ENCODE data around the gene SPSB1. TPM values are rescaled to one million over a fixed set of nuclear protein-coding genes. Genes with fewer than 3 reads are reported as not detected.

Gene SPSB1
- total and polyA plus RNA-seq, 2 experiments from 2014 or later: 2.4 to 6.8 TPM

GRCh38 chr1:9279172-9279840 is 13.4 kb upstream of the SPSB1 start:
- H3K4me3 Mint-ChIP-seq: no peak overlapping the region
- peaks cover 6% of the 10 kb centered on the region; the same call in 1 of the 2 replicates for H3K4me1 ChIP-seq (ENCODE audit: insufficient read depth)
- H3K4me2 ChIP-seq: no peak overlapping the region
- no peaks in the 10 kb centered on the region for H3F3A ChIP-seq (replicated peaks; ENCODE audit: low read depth)
- peaks cover 31% of the 10 kb centered on the region for H3K4me1 Mint-ChIP-seq
- ATAC-seq (peak; percentile 33), DNase-seq (ENCODE audit: low spot score) (no peak)
- no peaks in the 10 kb centered on the region for H3K27me3 ChIP-seq (ENCODE audit: insufficient read depth)
- no peaks in the 10 kb centered on the region for H3K79me2 ChIP-seq (replicated peaks; ENCODE audit: insufficient read depth)
- H4K20me1 ChIP-seq (replicated peaks; ENCODE audit: insufficient read depth): no peaks in the 10 kb centered on the region
- no peak overlapping the region for H3K27ac ChIP-seq (ENCODE audit: low read depth)
- no peaks in the 10 kb centered on the region for H3K9me2 ChIP-seq (ENCODE audit: insufficient read depth)
- no peak overlapping the region for H3K4me3 ChIP-seq
- H3K27ac Mint-ChIP-seq: no peak overlapping the region
- H3K36me3 ChIP-seq (ENCODE audit: insufficient read depth): no peaks in the 10 kb centered on the region
- no peaks in the 10 kb centered on the region for H3K36me3 Mint-ChIP-seq (ENCODE audit: low read depth)
- peak overlapping the region; percentile 83 for H2AFZ ChIP-seq
- TF ChIP-seq ZNF114 (CRISPR knock-in tag; IDR thresholded peaks at IDR 0.05): no peak
- TF ChIP-seq CTCF (conservative IDR thresholded peaks at IDR 0.05; ENCODE audit: low read depth in 2 of 2): no peak
- no peak for TF ChIP-seq EZH2 (IDR thresholded peaks at IDR 0.05; ENCODE audit: low read depth, unreplicated experiment)
- TF ChIP-seq STAT1 (IDR thresholded peaks at IDR 0.05; ENCODE audit: unreplicated experiment): no peak
- no peak for TF ChIP-seq NANOG (IDR thresholded peaks at IDR 0.05; ENCODE audit: borderline replicate concordance)
- TF ChIP-seq JUNB (IDR thresholded peaks at IDR 0.05; ENCODE audit: unreplicated experiment): no peak
- H3K27me3 Mint-ChIP-seq (ENCODE audit: insufficient read depth, low read depth, poor library complexity): peaks cover 6% of the 10 kb centered on the region
- H3K9me3 Mint-ChIP-seq: no peaks in the 10 kb centered on the region

- H3K9me3 Mint-ChIP-seq: peaks cover 6% of the 10 kb centered on the region; the same call in 1 of the 3 replicates
- H2AFZ ChIP-seq: peak overlapping the region; percentile 85
- peak; percentile 43 for DNase-seq (ENCODE audit: low spot score)
- H3K4me1 Mint-ChIP-seq: peaks cover 31% of the 10 kb centered on the region
- peaks cover 6% of the 10 kb centered on the region for H3K27me3 Mint-ChIP-seq (ENCODE audit: insufficient read depth, low read depth, poor library complexity)
- H3K27me3 ChIP-seq (ENCODE audit: insufficient read depth): no peaks in the 10 kb centered on the region
- H4K20me1 ChIP-seq (replicated peaks; ENCODE audit: insufficient read depth): no peaks in the 10 kb centered on the region
- peak overlapping the region; percentile 60; the same call in 1 of the 2 replicates for H3K4me2 ChIP-seq
- no peak overlapping the region for H3K27ac Mint-ChIP-seq
- ATAC-seq: peak; percentile 54
- H3F3A ChIP-seq (replicated peaks; ENCODE audit: low read depth): no peaks in the 10 kb centered on the region
- H3K36me3 ChIP-seq (ENCODE audit: insufficient read depth): no peaks in the 10 kb centered on the region
- no peaks in the 10 kb centered on the region for H3K9me2 ChIP-seq (ENCODE audit: insufficient read depth)
- TF ChIP-seq EZH2phosphoT487 (IDR thresholded peaks at IDR 0.05; ENCODE audit: unreplicated experiment) (no peak), JUNB (IDR thresholded peaks at IDR 0.05; ENCODE audit: unreplicated experiment) (no peak), ZNF114 (CRISPR knock-in tag; IDR thresholded peaks at IDR 0.05) (no peak), CREB1 (CRISPR knock-in tag; IDR thresholded peaks at IDR 0.05; ENCODE audit: low read depth) (no peak), ETS1 (IDR thresholded peaks at IDR 0.05) (no peak), NANOG (IDR thresholded peaks at IDR 0.05; ENCODE audit: borderline replicate concordance) (no peak), REST (IDR thresholded peaks at IDR 0.05; ENCODE audit: unreplicated experiment) (no peak), POLR2AphosphoS5 (IDR thresholded peaks at IDR 0.05; ENCODE audit: low read depth) (no peak), STAT1 (IDR thresholded peaks at IDR 0.05; ENCODE audit: unreplicated experiment) (no peak)
- peaks cover 6% of the 10 kb centered on the region; the same call in 1 of the 2 replicates for H3K4me1 ChIP-seq (ENCODE audit: insufficient read depth)
- H3K4me3 ChIP-seq: no peak overlapping the region
- H3K36me3 Mint-ChIP-seq (ENCODE audit: low read depth): no peaks in the 10 kb centered on the region
- H3K79me2 ChIP-seq (replicated peaks; ENCODE audit: insufficient read depth): no peaks in the 10 kb centered on the region
- H3K4me3 Mint-ChIP-seq: peak overlapping the region; percentile 46; the same call in 2 of the 3 replicates
- no peak overlapping the region for H3K27ac ChIP-seq (ENCODE audit: low read depth)
These were observed 12.5 kb upstream of the SPSB1 start for GRCh38 chr1:9280015-9280860.

Measured in GM23338 (cell line).